Measurements from ENCODE around the gene ACP1.

Gene ACP1

DNA sequence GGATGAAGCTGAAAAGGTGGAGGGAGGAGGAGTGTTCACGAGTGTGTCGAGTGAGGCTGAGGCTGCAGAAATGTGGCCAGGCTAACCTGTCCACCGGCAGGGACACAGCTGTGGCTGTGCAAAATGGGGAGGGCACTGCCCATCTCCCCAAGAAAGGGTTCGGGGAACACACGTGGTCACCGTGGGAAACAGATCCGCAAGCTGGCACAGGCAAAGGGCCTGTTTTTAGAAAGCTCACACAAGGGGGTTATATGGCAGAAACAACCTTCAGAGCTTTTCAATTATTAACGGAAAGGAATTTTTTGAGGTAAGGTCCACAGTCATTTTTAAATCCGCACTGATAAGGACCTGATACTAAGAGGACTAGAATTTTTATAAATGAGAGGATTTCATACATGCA lies 36.6 kb upstream of the ACP1 start:
- Histone ChIP-seq H3K4me1 (ENCODE audit: insufficient read depth, poor library complexity, severe bottlenecking) (no peaks in the 10 kb centered on the region), H3K27ac (ENCODE audit: poor library complexity, severe bottlenecking) (no peak overlapping the region), H3K4me3 (ENCODE audit: severe bottlenecking) (no peak overlapping the region), H3K36me3 (ENCODE audit: low read depth) (peaks cover 49% of the 10 kb centered on the region), H3K9me3 (ENCODE audit: severe bottlenecking) (no peaks in the 10 kb centered on the region), H3K27me3 (ENCODE audit: insufficient read depth, poor library complexity, severe bottlenecking) (no peaks in the 10 kb centered on the region)
- TF ChIP-seq, protein P1, sequence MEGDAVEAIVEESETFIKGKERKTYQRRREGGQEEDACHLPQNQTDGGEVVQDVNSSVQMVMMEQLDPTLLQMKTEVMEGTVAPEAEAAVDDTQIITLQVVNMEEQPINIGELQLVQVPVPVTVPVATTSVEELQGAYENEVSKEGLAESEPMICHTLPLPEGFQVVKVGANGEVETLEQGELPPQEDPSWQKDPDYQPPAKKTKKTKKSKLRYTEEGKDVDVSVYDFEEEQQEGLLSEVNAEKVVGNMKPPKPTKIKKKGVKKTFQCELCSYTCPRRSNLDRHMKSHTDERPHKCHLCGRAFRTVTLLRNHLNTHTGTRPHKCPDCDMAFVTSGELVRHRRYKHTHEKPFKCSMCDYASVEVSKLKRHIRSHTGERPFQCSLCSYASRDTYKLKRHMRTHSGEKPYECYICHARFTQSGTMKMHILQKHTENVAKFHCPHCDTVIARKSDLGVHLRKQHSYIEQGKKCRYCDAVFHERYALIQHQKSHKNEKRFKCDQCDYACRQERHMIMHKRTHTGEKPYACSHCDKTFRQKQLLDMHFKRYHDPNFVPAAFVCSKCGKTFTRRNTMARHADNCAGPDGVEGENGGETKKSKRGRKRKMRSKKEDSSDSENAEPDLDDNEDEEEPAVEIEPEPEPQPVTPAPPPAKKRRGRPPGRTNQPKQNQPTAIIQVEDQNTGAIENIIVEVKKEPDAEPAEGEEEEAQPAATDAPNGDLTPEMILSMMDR (IDR thresholded peaks at IDR 0.05; ENCODE audit: poor library complexity, severe bottlenecking): no peak
- no peak for ATAC-seq (ENCODE audit: low read depth)
- no peak for DNase-seq (ENCODE audit: low spot score)

DNA sequence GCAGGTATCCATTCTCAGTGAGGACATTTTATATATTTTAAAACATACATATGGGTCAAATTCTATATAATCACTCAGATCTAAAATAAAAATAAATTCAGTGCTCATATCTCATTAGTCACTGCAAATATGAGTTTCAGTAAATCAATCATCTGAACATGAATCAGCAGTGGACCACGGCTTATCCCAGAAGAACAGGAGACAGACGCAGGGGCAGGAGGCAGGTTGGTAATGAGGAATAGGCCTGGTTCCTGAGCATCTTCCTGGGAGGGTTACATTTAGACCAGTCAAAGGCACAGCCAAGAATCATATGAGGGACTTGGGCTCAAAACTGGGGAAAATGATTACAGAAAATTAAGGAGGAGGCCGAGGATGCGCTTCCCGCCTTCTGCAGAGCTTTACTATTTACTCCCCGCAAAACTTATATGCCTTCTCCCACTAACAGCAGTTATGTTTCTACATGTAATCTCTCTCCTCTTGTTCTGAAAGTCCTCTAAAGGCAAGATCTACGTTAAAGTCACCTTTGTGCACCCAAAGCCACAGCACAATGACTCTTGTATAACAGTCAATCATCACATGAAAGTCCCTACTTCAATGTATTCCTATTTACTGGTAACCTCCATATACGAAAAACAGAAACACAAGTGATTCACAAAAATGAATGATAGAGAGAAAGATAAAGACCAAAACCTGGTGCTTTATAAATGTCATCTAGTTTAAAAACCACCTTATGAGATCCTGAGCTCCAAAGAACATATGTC lies 36.0 kb upstream of the ACP1 start:
- no peak overlapping the region for H3K27ac ChIP-seq (ENCODE audit: poor library complexity, severe bottlenecking)
- DNase-seq (ENCODE audit: low spot score) (no peak), ATAC-seq (ENCODE audit: low read depth) (no peak)
- TF ChIP-seq, protein P1 (IDR thresholded peaks at IDR 0.05; ENCODE audit: poor library complexity, severe bottlenecking): no peak
- no peak overlapping the region for H3K4me3 ChIP-seq (ENCODE audit: severe bottlenecking)
- no peaks in the 10 kb centered on the region for H3K4me1 ChIP-seq (ENCODE audit: insufficient read depth, poor library complexity, severe bottlenecking)
- no peaks in the 10 kb centered on the region for H3K27me3 ChIP-seq (ENCODE audit: insufficient read depth, poor library complexity, severe bottlenecking)
- H3K9me3 ChIP-seq (ENCODE audit: severe bottlenecking): no peaks in the 10 kb centered on the region
- peaks cover 52% of the 10 kb centered on the region for H3K36me3 ChIP-seq (ENCODE audit: low read depth)

DNA sequence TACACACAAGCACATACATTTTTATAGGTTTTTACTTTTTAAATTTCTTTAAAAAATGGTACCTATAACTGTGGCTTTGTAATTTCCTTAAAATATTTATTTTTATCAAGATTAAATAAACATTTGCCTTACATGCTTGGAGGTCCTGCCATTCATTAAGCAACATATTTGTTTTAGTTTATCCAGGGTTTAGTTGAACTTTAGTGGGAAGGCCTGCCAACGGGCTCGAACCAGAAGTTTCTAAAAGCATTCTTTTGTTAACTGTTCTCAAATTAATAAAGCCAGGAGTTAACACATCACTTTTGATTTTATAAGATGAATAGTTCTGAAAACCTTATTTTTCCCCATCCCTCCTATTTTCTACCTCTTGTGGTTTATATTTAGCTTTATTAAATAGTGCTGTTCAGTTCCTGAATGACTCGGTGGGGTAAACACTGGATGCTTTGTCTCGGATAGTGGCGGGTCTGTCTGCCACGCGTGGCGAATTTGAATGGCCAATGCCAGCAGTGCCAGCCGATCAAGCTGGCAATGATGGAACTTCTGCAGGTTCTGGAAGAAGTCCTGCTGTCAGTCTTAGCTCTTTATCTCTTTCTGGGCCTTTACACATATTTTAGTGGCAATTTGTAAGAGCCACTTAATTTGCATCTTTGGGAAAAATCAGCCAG lies 33.1 kb upstream of the ACP1 start:
- TF ChIP-seq, protein P1 (IDR thresholded peaks at IDR 0.05; ENCODE audit: poor library complexity, severe bottlenecking): no peak
- no peak for ATAC-seq (ENCODE audit: low read depth)
- H3K36me3 ChIP-seq (ENCODE audit: low read depth): peaks cover 31% of the 10 kb centered on the region

DNA sequence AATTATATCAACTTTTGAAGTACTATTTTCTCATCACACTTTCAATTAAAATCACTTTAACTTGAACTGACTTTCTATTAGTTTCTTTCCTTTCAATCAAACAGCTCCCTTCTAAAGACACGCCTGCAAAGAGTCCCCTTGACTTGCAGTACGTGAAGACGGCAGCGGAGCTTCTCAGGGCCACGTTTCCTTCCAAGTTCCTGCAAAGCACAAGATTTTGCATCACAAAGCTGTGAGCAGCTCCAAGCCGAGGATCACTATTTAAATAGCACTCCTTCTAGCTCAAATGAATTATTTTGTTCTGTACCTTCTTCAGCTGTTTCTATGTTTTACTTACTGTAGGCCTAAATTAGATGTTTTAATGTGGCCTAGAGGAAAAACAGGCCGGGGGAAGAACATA lies 31.7 kb upstream of the ACP1 start:
- peaks cover 17% of the 10 kb centered on the region for H3K36me3 ChIP-seq (ENCODE audit: low read depth)
- no peaks in the 10 kb centered on the region for H3K27me3 ChIP-seq (ENCODE audit: insufficient read depth, poor library complexity, severe bottlenecking)
- no peaks in the 10 kb centered on the region for H3K4me1 ChIP-seq (ENCODE audit: insufficient read depth, poor library complexity, severe bottlenecking)
- no peaks in the 10 kb centered on the region for H3K9me3 ChIP-seq (ENCODE audit: severe bottlenecking)
- no peak overlapping the region for H3K27ac ChIP-seq (ENCODE audit: poor library complexity, severe bottlenecking)
- TF ChIP-seq, protein P1 (IDR thresholded peaks at IDR 0.05; ENCODE audit: poor library complexity, severe bottlenecking): no peak
- ATAC-seq (ENCODE audit: low read depth): no peak
- no peak for DNase-seq (ENCODE audit: low spot score)
- H3K4me3 ChIP-seq (ENCODE audit: severe bottlenecking): no peak overlapping the region

More for the DNA sequence above, 33.1 kb upstream of the ACP1 start:
- Histone ChIP-seq H3K27ac (ENCODE audit: poor library complexity, severe bottlenecking) (no peak overlapping the region), H3K27me3 (ENCODE audit: insufficient read depth, poor library complexity, severe bottlenecking) (no peaks in the 10 kb centered on the region), H3K4me1 (ENCODE audit: insufficient read depth, poor library complexity, severe bottlenecking) (no peaks in the 10 kb centered on the region), H3K4me3 (ENCODE audit: severe bottlenecking) (no peak overlapping the region), H3K9me3 (ENCODE audit: severe bottlenecking) (no peaks in the 10 kb centered on the region)
- DNase-seq (ENCODE audit: low spot score): no peak

DNA sequence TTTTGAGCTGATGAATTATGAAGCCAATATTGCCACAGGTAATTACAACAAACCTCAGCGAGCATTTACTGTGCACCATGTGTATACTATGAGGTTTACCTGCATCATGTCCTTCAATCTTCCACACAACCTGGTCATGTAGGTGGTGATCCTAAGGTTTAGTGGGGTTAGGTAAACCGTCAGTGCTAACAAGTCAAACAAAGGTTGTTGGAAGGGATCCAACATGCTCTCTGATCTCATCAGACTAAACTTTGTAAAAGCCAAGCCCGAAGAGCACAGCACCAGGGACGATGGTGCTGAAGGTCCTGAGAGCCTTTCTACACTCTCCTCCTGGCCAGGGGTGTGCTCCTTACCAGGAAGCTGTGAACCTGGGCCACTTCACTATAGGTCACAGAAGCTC lies 30.3 kb upstream of the ACP1 start:
- no peak for ATAC-seq (ENCODE audit: low read depth)
- Histone ChIP-seq H3K27ac (ENCODE audit: poor library complexity, severe bottlenecking) (no peak overlapping the region), H3K36me3 (ENCODE audit: low read depth) (peaks cover 17% of the 10 kb centered on the region), H3K9me3 (ENCODE audit: severe bottlenecking) (no peaks in the 10 kb centered on the region), H3K4me3 (ENCODE audit: severe bottlenecking) (no peak overlapping the region), H3K4me1 (ENCODE audit: insufficient read depth, poor library complexity, severe bottlenecking) (no peaks in the 10 kb centered on the region), H3K27me3 (ENCODE audit: insufficient read depth, poor library complexity, severe bottlenecking) (no peaks in the 10 kb centered on the region)
- no peak for DNase-seq (ENCODE audit: low spot score)
- TF ChIP-seq, protein P1 (IDR thresholded peaks at IDR 0.05; ENCODE audit: poor library complexity, severe bottlenecking): no peak

Data from RWPE2 (cell line).